ENCODE data around the gene TP53BP2.
"Not testable (repeated sequence)": the region's sequence is repeated elsewhere in the genome, so short reads cannot be mapped to it uniquely, and the experiment has no call there.

The TP53BP2 gene

GRCh38 chr1:223810586-223810985, 35.2 kb downstream of the TP53BP2 start:
- intact Hi-C loops (cut with DNase I) = loop anchor here (5.0 kb wide), 3 partner anchors 37 to 522 kb away; partner anchors contain the start of genes NVL and TP53BP2
- no peak for DNase-seq

GRCh38 chr1:223809905-223810304, 35.8 kb downstream of the TP53BP2 start:
- not testable (repeated sequence) for DNase-seq
- intact Hi-C loops (cut with DNase I) = loop anchor here (5.0 kb wide), 3 partner anchors 37 to 522 kb away; partner anchors contain the start of genes NVL and TP53BP2

- intact Hi-C loops (cut with DNase I) = loop anchor here (2.0 kb wide), 1 partner anchor 46 kb away; no protein-coding TSS in a partner anchor
- no peak for DNase-seq
Measured at GRCh38 chr1:223803211-223803610, 42.5 kb downstream of the TP53BP2 start.

GRCh38 chr1:223802602-223803001, 43.1 kb downstream of the TP53BP2 start:
- intact Hi-C loops (cut with DNase I) = loop anchor here (2.0 kb wide), 1 partner anchor 46 kb away; no protein-coding TSS in a partner anchor
- DNase-seq = peak in 1 of 10 donors; percentile 27

GRCh38 chr1:223802032-223802431, 43.7 kb downstream of the TP53BP2 start:
- DNase-seq = peak in 3 of 10 donors; percentile 12 to 47 (median 38)
- intact Hi-C loops (cut with DNase I) = loop anchor here (2.0 kb wide), 1 partner anchor 45 kb away; no protein-coding TSS in a partner anchor

- intact Hi-C loops (cut with DNase I) = no loop called here
- no peak for DNase-seq
Measured at GRCh38 chr1:223796210-223796609, 49.5 kb downstream of the TP53BP2 start.

- no peak for DNase-seq
- intact Hi-C loops (cut with DNase I) = no loop called here
Measured at GRCh38 chr1:223794136-223794880, 51.4 kb downstream of the TP53BP2 start.

- DNase-seq = no peak
- intact Hi-C loops (cut with DNase I) = no loop called here
Measured at GRCh38 chr1:223793716-223794115, 52.0 kb downstream of the TP53BP2 start.

GRCh38 chr1:223792046-223792445, 53.7 kb downstream of the TP53BP2 start:
- intact Hi-C loops (cut with DNase I) = no loop called here
- no peak for DNase-seq

- DNase-seq = no peak
- intact Hi-C loops (cut with DNase I) = no loop called here
Measured at GRCh38 chr1:223788746-223789415, 56.9 kb downstream of the TP53BP2 start.

- DNase-seq = no peak
- intact Hi-C loops (cut with DNase I) = no loop called here
Measured at GRCh38 chr1:223785808-223786207, 59.9 kb downstream of the TP53BP2 start.

- intact Hi-C loops (cut with DNase I) = no loop called here
- no peak for DNase-seq
Measured at GRCh38 chr1:223784541-223784940, 61.2 kb downstream of the TP53BP2 start.

- intact Hi-C loops (cut with DNase I) = no loop called here
- DNase-seq = no peak
Measured at GRCh38 chr1:223783676-223784075, 62.1 kb downstream of the TP53BP2 start.

- intact Hi-C loops (cut with DNase I) = no loop called here
- DNase-seq = no peak
Measured at GRCh38 chr1:223780949-223781348, 64.8 kb downstream of the TP53BP2 start.

- DNase-seq = no peak
- intact Hi-C loops (cut with DNase I) = no loop called here
Measured at GRCh38 chr1:223780318-223780717, 65.4 kb downstream of the TP53BP2 start.

- intact Hi-C loops (cut with DNase I) = no loop called here
- DNase-seq = no peak
Measured at GRCh38 chr1:223776826-223777454, 68.8 kb downstream of the TP53BP2 start.

GRCh38 chr1:223776075-223776814, 69.5 kb downstream of the TP53BP2 start:
- intact Hi-C loops (cut with DNase I) = no loop called here
- peak in 1 of 10 donors; percentile 20 for DNase-seq

- intact Hi-C loops (cut with DNase I) = no loop called here
- DNase-seq = peak in 1 of 10 donors; percentile 5
Measured at GRCh38 chr1:223775711-223776074, 70.1 kb downstream of the TP53BP2 start.

GRCh38 chr1:223775054-223775453, 70.7 kb downstream of the TP53BP2 start:
- intact Hi-C loops (cut with DNase I) = no loop called here
- peak in 1 of 10 donors; percentile 5 for DNase-seq

GRCh38 chr1:223774134-223774814, 71.5 kb downstream of the TP53BP2 start:
- intact Hi-C loops (cut with DNase I) = no loop called here
- DNase-seq = peak in 1 of 10 donors; percentile 12

Data from posterior cingulate gyrus (tissue), 11 donors.